ENCODE data around the gene MYH16. TPM values are rescaled to one million over a fixed set of nuclear protein-coding genes. Genes with fewer than 3 reads are reported as not detected.
"Not testable (repeated sequence)": the region's sequence is repeated elsewhere in the genome, so short reads cannot be mapped to it uniquely, and the experiment has no call there.

The MYH16 gene
- total RNA-seq, 4 donors from 2014 or later: not detected

DNA sequence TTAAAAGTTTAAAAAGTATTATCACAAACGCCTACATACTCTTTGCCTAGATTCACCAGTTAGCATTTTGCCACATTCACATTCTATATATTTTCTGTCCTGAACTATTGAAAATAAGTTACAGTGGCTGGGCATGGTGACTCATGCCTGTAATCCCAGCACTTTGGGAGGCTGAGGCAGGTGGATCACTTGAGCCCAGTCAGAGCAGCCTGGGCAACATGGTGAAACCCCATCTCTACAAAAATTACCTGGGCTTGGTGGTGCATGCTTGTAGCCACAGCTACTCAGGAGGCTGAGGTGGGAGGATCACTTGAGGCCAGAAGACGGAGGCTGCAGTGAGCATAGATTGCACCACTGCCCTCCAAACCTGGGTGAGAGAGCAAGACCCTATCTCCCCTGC lies 58.4 kb downstream of the MYH16 start:
- no peak for DNase-seq
- intact Hi-C loops (cut with DNase I): no loop called here
- TF ChIP-seq POLR2A (IDR thresholded peaks at IDR 0.05): no peak
- TF ChIP-seq, protein P1, sequence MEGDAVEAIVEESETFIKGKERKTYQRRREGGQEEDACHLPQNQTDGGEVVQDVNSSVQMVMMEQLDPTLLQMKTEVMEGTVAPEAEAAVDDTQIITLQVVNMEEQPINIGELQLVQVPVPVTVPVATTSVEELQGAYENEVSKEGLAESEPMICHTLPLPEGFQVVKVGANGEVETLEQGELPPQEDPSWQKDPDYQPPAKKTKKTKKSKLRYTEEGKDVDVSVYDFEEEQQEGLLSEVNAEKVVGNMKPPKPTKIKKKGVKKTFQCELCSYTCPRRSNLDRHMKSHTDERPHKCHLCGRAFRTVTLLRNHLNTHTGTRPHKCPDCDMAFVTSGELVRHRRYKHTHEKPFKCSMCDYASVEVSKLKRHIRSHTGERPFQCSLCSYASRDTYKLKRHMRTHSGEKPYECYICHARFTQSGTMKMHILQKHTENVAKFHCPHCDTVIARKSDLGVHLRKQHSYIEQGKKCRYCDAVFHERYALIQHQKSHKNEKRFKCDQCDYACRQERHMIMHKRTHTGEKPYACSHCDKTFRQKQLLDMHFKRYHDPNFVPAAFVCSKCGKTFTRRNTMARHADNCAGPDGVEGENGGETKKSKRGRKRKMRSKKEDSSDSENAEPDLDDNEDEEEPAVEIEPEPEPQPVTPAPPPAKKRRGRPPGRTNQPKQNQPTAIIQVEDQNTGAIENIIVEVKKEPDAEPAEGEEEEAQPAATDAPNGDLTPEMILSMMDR (IDR thresholded peaks at IDR 0.05): no peak

DNA sequence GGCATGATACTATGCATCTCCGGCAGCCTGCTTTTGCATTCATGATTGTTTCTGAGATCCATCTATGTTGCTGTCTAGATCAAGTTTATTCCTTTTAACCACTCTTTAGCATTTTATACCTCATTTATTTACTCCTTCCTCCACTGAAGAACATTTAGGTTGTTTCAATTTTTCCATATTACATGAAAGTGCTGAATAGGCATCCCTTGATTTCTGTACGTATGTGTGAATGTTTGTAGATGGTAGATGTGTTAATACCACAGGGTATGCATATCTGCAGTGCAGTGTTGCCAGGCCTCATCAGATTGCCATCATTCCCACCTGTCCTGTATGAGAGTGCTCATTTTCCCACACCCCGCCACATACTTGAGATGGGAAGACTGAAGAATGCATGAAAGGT lies 67.0 kb downstream of the MYH16 start:
- no peak for DNase-seq
- TF ChIP-seq POLR2A (IDR thresholded peaks at IDR 0.05): no peak
- TF ChIP-seq, protein P1 (IDR thresholded peaks at IDR 0.05): no peak
- Histone ChIP-seq H3K27me3 (no peaks in the 10 kb centered on the region), H3K36me3 (peaks cover 24 to 64% of the 10 kb centered on the region in 2 donors), H3K9me3 (no peaks in the 10 kb centered on the region), H3K4me3 (replicated peaks in 1 of 3) (no peak overlapping the region), H3K27ac (no peak overlapping the region), H3K4me1 (no peaks in the 10 kb centered on the region)
- intact Hi-C loops (cut with DNase I): no loop called here
- WGBS, 2 donors: 93 to 97% methylated on average over 3 of the region's 3 CpGs

More for the DNA sequence above, 58.4 kb downstream of the MYH16 start:
- peaks cover 13 to 22% of the 10 kb centered on the region in 2 donors for H3K4me1 ChIP-seq
- H3K36me3 ChIP-seq: peaks cover 0 to 23% of the 10 kb centered on the region in 2 donors
- H3K9me3 ChIP-seq: no peaks in the 10 kb centered on the region
- H3K27ac ChIP-seq: no peak overlapping the region
- 94 to 96% methylated on average over 2 of the region's 2 CpGs for WGBS, 2 donors
- no peak overlapping the region for H3K4me3 ChIP-seq (replicated peaks in 1 of 3)
- no peaks in the 10 kb centered on the region for H3K27me3 ChIP-seq

DNA sequence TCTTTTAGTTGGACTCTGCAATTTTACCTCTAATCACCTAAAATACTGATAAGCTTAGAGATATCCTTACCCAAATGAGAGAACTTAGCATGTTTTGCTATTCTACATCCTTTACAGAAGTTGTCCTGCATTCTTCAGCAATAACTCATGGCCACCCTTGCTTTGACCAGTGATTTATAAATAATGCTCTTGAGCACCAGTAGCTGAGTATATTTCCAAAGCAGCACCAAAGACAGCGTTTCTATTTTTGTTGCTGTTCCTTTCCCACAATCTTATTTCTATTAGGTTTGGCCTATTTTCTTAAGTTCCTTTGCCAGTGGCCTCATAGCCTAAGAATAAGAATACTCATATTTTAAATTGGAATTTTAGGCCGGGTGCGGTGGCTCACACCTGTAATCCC lies 68.0 kb downstream of the MYH16 start:
- TF ChIP-seq, protein P1 (IDR thresholded peaks at IDR 0.05): no peak
- no peak for TF ChIP-seq POLR2A (IDR thresholded peaks at IDR 0.05)
- H3K27ac ChIP-seq: no peak overlapping the region
- H3K9me3 ChIP-seq: no peaks in the 10 kb centered on the region
- H3K36me3 ChIP-seq: peaks cover 29 to 55% of the 10 kb centered on the region in 2 donors
- H3K27me3 ChIP-seq: no peaks in the 10 kb centered on the region
- no peak overlapping the region for H3K4me3 ChIP-seq (replicated peaks in 1 of 3)
- no peak for DNase-seq
- intact Hi-C loops (cut with DNase I): no loop called here
- no peaks in the 10 kb centered on the region for H3K4me1 ChIP-seq
- 91 to 93% methylated on average over 3 of the region's 3 CpGs for WGBS, 2 donors

DNA sequence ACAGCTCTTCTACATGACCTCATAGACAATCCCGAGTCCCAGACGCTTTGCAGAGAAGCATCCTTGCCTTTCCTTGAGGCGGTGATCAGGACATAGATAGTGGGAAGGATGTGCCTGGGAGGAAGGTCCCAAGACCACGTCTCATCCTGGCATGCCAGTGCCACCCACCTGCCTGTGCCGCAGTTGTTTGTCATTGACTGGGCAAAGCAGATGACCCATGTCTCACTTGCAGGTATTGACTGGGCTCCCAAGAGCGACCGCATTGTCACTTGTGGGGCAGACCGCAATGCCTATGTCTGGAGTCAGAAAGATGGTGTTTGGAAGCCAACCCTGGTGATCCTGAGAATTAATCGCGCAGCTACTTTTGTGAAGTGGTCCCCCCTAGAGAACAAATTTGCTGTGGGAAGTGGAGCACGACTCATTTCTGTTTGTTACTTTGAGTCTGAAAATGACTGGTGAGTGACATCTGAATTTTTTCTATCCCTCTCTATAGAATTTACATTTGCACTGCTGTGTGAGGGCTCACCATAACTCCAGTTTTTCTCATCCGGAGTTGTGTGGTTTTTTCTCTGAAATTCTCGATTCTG lies 71.5 kb downstream of the MYH16 start:
- TF ChIP-seq, protein P1 (IDR thresholded peaks at IDR 0.05): no peak
- Histone ChIP-seq H3K4me1 (no peaks in the 10 kb centered on the region), H3K9me3 (no peaks in the 10 kb centered on the region), H3K36me3 (peaks cover 36 to 51% of the 10 kb centered on the region in 2 donors), H3K27ac (no peak overlapping the region), H3K4me3 (replicated peaks in 1 of 3) (no peak overlapping the region), H3K27me3 (no peaks in the 10 kb centered on the region)
- WGBS, 2 donors: 95 to 96% methylated on average over 12 to 13 of the region's 13 CpGs
- intact Hi-C loops (cut with DNase I): no loop called here
- no peak for DNase-seq

DNA sequence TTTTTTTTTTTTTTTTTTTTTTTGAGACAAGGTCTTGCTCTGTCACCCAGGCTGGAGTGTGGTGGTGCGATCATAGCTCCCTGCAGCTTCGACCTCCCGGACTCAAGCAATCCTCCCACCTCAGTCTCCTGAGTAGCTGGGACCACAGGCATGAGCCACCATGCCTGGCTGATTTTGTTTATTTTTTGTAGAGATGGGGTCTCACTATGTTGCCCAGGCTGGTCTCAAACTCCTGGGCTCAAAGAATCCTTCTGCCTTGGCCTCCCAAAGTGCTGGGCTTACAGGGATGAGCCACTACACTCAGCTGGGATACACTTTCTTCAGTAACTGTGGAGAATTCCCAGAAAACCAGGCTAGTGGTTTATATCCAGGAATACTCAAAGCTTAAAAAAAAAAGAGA lies 78.0 kb downstream of the MYH16 start:
- H3K27me3 ChIP-seq; H3K9me3 ChIP-seq; intact Hi-C loops (cut with DNase I); H3K4me1 ChIP-seq; H3K4me3 ChIP-seq (replicated peaks in 1 of 3); DNase-seq; H3K27ac ChIP-seq: not testable (repeated sequence)
- H3K36me3 ChIP-seq: peaks cover 38 to 59% of the 10 kb centered on the region in 2 donors
- 95 to 96% methylated on average over 3 of the region's 3 CpGs for WGBS, 2 donors
